ENCODE data around the gene MICAL3.

- TF ChIP-seq CBX2 (IDR thresholded peaks at IDR 0.05; ENCODE audit: insufficient read depth, low read length, poor library complexity, severe bottlenecking) (no peak), POLR2A (conservative IDR thresholded peaks at IDR 0.05) (no peak), EGR1 (conservative IDR thresholded peaks at IDR 0.05) (no peak), EZH2 (IDR thresholded peaks at IDR 0.05; ENCODE audit: borderline replicate concordance, low read depth, low read length) (no peak), RFX7 (CRISPR knock-in tag; IDR thresholded peaks at IDR 0.05) (no peak), POLR2AphosphoS5 (IDR thresholded peaks at IDR 0.05; ENCODE audit: control insufficient read depth, insufficient read depth, low read depth, low read length) (no peak), MAFF (IDR thresholded peaks at IDR 0.05; ENCODE audit: low read length) (no peak)
- TF ChIP-seq, protein P1, sequence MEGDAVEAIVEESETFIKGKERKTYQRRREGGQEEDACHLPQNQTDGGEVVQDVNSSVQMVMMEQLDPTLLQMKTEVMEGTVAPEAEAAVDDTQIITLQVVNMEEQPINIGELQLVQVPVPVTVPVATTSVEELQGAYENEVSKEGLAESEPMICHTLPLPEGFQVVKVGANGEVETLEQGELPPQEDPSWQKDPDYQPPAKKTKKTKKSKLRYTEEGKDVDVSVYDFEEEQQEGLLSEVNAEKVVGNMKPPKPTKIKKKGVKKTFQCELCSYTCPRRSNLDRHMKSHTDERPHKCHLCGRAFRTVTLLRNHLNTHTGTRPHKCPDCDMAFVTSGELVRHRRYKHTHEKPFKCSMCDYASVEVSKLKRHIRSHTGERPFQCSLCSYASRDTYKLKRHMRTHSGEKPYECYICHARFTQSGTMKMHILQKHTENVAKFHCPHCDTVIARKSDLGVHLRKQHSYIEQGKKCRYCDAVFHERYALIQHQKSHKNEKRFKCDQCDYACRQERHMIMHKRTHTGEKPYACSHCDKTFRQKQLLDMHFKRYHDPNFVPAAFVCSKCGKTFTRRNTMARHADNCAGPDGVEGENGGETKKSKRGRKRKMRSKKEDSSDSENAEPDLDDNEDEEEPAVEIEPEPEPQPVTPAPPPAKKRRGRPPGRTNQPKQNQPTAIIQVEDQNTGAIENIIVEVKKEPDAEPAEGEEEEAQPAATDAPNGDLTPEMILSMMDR (IDR thresholded peaks at IDR 0.05 in 2 of 3, conservative IDR thresholded peaks at IDR 0.05 in 1 of 3; ENCODE audit: insufficient read depth in 2 of 3, low read depth in 1 of 3, low read length in 3 of 3) = no peak
These were observed 92.9 kb downstream of the MICAL3 start for GRCh38 chr22:17931400-17931825.

All from K562 (cell line).